Mesodermal cell (in vitro differentiated cells): ENCODE measurements around the gene RECK.

Experiments used
- H3K27ac ChIP-seq: 2 replicates; pipeline ENCODE4 v1.7.0; 2013; ENCODE audit warnings: mild to moderate bottlenecking, low read depth, low read length, moderate library complexity; ENCODE audit not compliant: severe bottlenecking
- H3K36me3 ChIP-seq: 2 replicates; pipeline ENCODE4 v1.7.1; 2013; ENCODE audit warnings: mild to moderate bottlenecking, low read length, moderate library complexity; ENCODE audit not compliant: control insufficient read depth, insufficient read depth
- H3K4me1 ChIP-seq: one replicate; pipeline ENCODE4 v1.7.1; 2013; ENCODE audit warnings: mild to moderate bottlenecking, low read length; ENCODE audit not compliant: insufficient read depth, control insufficient read depth, poor library complexity, severe bottlenecking
- H3K4me3 ChIP-seq: 2 replicates; pipeline ENCODE4 v1.7.0; 2013; ENCODE audit warnings: low read length, control low read depth, mild to moderate bottlenecking; ENCODE audit not compliant: insufficient read depth, poor library complexity, severe bottlenecking; ENCODE audit errors: extremely low read depth
- H3K9me3 ChIP-seq: 2 replicates; pipeline ENCODE4 v1.7.1; 2013; ENCODE audit warnings: mild to moderate bottlenecking, low read length, moderate library complexity; ENCODE audit not compliant: control insufficient read depth
- WGBS, 2 experiments: methylation state at CpG; one replicate each; pipeline ENCODE4 v1.1.5; 2013; ENCODE audit warnings: missing lambda C conversion rate in 2 of 2; ENCODE audit not compliant: insufficient coverage in 2 of 2; 5-methylcytosine and 5-hydroxymethylcytosine counted together

The RECK gene

DNA sequence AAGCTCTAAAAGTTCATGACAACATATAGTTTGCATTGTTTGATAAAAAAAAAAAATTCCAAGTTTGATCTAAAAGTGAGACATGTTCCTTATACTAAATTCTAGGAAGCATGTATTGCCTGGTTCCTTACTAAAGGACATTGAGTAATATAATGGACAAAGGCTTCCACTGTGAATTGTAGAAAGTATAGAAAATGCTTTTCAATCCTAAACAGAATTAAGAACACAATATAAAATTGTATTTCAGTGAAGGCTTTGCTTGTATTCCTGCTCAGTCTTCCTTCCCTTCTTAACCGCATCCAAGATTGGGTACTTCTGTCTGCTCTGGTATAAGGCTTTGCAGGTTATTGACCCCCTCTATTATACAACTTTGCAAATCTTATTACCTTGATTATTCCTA lies 2.4 kb downstream of the RECK start:
- no CpG with 5 or more reads among the region's 1 CpG for WGBS, 2 experiments
- Histone ChIP-seq H3K9me3 (peaks cover 7% of the 10 kb centered on the region), H3K4me3 (peak overlapping the region; percentile 92), H3K36me3 (peaks cover 8% of the 10 kb centered on the region), H3K4me1 (peaks cover 29% of the 10 kb centered on the region), H3K27ac (no peak overlapping the region)

DNA sequence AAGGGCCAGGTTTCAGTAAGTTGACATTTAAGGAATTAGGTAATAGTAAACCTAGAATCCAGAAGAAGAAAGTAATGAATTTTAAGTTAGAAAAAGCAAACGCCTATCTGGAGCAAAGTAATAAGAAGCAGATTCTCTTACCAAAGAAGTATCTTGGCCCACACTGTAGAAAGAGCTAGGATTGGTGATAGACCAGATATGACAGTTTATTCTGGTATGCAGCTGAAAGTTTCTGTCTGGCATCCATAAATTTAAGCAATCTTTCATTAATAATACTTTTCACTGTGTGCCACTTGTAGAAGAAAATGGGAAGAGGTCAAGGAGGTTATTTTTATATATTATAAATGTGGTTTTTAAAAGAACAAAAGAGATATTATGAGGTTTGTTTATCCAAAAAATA lies 3.0 kb downstream of the RECK start:
- peak overlapping the region; percentile 92 for H3K4me3 ChIP-seq
- H3K4me1 ChIP-seq = peaks cover 34% of the 10 kb centered on the region
- no peak overlapping the region for H3K27ac ChIP-seq
- H3K36me3 ChIP-seq = peaks cover 8% of the 10 kb centered on the region
- WGBS, 2 experiments = 80 to 100% methylated on average over 1 of the region's 1 CpG
- peaks cover 7% of the 10 kb centered on the region for H3K9me3 ChIP-seq

DNA sequence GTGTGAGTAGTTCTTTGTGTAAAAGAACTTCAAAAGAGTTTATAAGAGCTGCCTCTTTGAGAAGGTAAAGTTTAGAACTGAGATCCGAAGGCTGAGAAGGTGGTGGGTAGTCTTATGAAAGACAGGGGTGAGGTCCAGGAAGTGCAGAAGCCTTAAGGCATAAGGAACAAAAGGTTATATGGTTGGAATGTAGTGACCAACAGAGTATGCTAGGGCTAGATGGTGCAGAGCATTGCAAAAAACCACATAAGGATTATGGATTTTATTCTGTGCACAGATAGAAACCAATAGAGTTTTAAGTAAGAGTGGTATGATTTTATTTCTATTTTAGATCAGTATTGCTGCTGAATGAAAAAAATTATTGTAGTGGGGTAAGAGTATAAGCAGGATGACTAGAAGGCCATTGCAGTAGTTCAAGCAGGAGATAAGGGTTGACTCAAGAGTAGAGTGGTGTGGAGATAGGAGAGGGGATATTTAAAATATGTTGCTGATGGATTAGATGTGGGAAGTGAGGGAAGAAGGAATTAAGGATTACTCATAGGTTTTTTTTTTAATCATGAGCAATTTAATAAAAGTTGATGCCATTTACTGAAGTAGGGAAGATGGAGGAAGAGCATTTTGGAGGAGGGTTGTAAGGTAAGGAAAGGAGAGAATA lies 3.7 kb downstream of the RECK start:
- H3K27ac ChIP-seq = peak overlapping the region; percentile 59
- no peak overlapping the region for H3K4me3 ChIP-seq
- H3K4me1 ChIP-seq = peaks cover 38% of the 10 kb centered on the region
- 88 to 93% methylated on average over 1 of the region's 1 CpG for WGBS, 2 experiments
- peaks cover 7% of the 10 kb centered on the region for H3K9me3 ChIP-seq
- peaks cover 8% of the 10 kb centered on the region for H3K36me3 ChIP-seq

DNA sequence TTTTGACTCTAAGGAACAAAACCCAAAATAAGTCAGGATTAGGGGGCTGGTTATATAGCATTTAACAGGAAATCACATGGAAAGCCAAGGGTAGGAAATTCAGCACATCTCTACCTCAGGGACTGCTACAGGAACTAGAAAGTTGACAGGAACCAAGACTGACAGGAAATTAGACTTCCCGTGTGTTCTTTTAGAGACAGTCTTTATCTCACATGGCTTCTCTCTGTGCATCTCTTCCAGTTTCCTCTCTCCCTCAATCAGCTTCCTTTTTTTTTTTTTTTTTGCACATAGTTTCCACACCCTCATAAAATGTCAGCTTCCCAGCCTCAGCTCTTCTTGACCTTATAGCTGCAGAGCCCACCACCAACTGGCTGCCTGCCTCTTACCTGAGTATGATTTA lies 4.8 kb downstream of the RECK start:
- Histone ChIP-seq H3K4me3 (no peak overlapping the region), H3K36me3 (peaks cover 8% of the 10 kb centered on the region), H3K9me3 (peaks cover 7% of the 10 kb centered on the region), H3K27ac (peak overlapping the region; percentile 59), H3K4me1 (peaks cover 43% of the 10 kb centered on the region)
- WGBS, 2 experiments = 29 to 33% methylated on average over 1 of the region's 1 CpG

DNA sequence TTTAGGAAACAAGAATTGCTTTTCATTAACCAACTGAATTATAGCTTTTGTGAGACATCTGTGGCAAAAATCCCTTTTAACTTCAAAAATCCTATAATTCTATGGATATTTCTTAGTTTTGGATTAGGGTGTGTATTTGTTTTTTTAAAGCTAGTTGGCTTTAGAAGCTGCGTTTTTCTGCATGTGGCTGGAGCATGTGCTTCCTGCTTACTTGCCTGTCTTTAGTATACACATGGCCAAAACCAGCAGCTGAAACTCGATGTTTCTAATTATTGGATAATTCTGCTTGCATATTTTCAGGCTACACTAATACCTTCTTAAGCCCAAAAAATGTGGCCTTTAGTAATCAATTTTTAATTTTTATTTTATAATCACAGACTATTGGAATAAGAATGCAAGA lies 8.9 kb downstream of the RECK start:
- peaks cover 31% of the 10 kb centered on the region for H3K4me1 ChIP-seq
- H3K9me3 ChIP-seq = peaks cover 7% of the 10 kb centered on the region
- whole genome bisulfite sequencing, 2 experiments = 83% methylated on average over 1 of the region's 2 CpGs; no CpG with 5 or more reads in 1 of the 2 experiments
- no peak overlapping the region for H3K27ac ChIP-seq
- no peak overlapping the region for H3K4me3 ChIP-seq
- H3K36me3 ChIP-seq = peaks cover 22% of the 10 kb centered on the region

DNA sequence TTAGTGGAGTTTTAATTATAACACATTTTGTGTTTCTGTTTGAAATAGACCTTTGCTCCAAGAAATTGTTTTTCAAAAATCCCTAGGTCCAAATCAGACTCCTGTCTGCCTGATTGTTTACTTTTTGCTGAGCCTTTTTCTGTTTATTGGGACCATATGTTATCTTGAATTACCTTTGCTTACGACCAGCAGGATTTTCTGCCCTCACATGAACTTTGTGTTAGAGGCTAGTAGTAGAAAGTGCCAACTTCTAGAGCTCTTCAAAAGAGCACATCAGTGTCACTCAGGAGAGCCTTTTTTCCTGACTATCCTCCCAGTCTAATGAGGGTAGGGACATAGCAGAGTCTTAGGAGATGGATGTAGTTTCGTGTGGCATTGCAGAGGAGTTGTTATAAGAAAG lies 10.2 kb downstream of the RECK start:
- H3K9me3 ChIP-seq = peaks cover 7% of the 10 kb centered on the region
- no peak overlapping the region for H3K4me3 ChIP-seq
- peaks cover 19% of the 10 kb centered on the region for H3K4me1 ChIP-seq
- peaks cover 31% of the 10 kb centered on the region for H3K36me3 ChIP-seq
- no peak overlapping the region for H3K27ac ChIP-seq
- no CpG with 5 or more reads among the region's 2 CpGs for WGBS, 2 experiments

DNA sequence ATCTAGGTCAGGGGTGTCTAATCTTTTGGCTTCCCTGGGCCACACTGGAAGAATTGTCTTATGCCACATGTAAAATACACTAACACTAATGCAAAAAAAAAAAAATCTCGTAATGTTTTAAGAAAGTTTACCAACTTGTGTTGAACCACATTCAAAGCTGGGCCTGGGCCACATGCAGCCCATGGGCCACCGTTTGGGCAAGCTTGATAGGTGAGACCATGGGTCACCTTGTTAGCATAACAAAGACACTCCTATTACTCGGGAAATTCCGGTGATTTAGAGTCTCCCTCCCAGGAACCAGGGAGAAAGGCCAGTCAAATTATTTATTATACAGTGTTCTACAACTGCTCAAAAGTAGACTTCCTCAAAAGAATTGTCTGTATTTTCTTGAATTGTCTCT lies 12.7 kb downstream of the RECK start:
- Histone ChIP-seq H3K4me3 (no peak overlapping the region), H3K36me3 (peaks cover 29% of the 10 kb centered on the region), H3K4me1 (peaks cover 27% of the 10 kb centered on the region), H3K9me3 (no peaks in the 10 kb centered on the region), H3K27ac (no peak overlapping the region)
- WGBS, 2 experiments = 58 to 100% methylated on average over 1 to 2 of the region's 4 CpGs

DNA sequence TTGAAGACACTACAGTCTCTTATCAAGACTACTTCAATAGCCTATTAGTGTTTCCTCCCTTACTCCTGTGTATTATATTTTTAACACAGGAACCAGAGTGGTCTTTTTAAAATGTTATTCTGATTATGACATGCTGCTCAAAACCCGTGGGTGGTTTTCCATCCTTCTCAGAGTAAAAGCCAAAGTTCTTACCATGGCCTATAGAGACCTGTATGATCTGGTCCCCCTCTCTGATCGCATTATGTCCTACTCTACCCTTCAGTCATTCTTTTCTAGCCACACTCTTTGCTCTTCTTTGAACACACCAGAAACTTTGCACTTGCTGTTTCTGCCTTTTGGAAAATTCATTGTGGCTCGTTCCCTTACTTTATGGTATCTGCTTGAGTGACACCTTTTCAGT lies 13.8 kb downstream of the RECK start:
- Histone ChIP-seq H3K27ac (no peak overlapping the region), H3K4me1 (peaks cover 24% of the 10 kb centered on the region), H3K9me3 (no peaks in the 10 kb centered on the region), H3K36me3 (peaks cover 29% of the 10 kb centered on the region), H3K4me3 (no peak overlapping the region)
- WGBS, 2 experiments = 95 to 100% methylated on average over 1 to 3 of the region's 3 CpGs

DNA sequence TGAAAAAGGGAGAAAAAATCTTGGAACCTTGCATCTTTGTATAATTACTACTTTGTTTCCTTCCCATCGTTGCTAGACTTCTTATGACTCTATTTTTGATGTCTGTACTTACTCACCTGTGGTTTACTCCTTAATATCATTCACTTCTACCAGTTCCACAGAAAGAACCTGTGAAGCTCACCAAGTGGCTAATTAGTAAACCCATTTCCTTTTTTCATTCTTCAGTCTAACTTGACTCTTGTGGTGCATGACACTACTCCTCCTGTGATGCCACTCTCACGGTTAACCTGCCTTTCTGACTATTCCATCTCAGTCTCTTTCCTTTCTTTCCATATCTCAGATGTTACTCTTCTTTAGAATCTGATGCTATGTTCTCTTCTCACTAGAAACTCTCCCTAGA lies 14.6 kb downstream of the RECK start:
- H3K36me3 ChIP-seq = peaks cover 29% of the 10 kb centered on the region
- WGBS, 2 experiments = 93 to 100% methylated on average over 2 of the region's 2 CpGs
- H3K27ac ChIP-seq = no peak overlapping the region
- no peak overlapping the region for H3K4me3 ChIP-seq
- peaks cover 27% of the 10 kb centered on the region for H3K4me1 ChIP-seq
- H3K9me3 ChIP-seq = no peaks in the 10 kb centered on the region

DNA sequence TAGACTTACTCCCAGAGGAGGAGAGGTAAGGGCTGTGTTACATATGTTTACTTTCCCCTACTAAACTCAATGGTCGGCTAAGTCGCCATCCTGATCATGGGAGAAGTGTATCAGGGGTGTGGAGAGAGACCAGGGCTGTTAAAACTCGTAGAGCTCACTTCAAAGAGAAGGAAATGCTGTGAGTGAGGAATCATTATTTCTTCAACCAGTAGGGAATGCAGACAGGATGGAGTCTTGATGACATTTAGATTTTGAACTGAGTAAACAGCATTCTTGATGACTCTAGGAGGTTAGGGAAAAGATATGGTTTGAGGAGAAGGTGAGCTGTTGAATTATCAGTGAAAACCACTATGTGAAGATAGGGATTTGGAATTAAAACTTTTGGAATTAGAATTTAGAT lies 17.3 kb downstream of the RECK start:
- peaks cover 21% of the 10 kb centered on the region for H3K4me1 ChIP-seq
- WGBS, 2 experiments = 0 to 25% methylated on average over 1 to 3 of the region's 3 CpGs
- H3K9me3 ChIP-seq = no peaks in the 10 kb centered on the region
- no peak overlapping the region for H3K4me3 ChIP-seq
- H3K36me3 ChIP-seq = peaks cover 36% of the 10 kb centered on the region
- H3K27ac ChIP-seq = peak overlapping the region; percentile 52

DNA sequence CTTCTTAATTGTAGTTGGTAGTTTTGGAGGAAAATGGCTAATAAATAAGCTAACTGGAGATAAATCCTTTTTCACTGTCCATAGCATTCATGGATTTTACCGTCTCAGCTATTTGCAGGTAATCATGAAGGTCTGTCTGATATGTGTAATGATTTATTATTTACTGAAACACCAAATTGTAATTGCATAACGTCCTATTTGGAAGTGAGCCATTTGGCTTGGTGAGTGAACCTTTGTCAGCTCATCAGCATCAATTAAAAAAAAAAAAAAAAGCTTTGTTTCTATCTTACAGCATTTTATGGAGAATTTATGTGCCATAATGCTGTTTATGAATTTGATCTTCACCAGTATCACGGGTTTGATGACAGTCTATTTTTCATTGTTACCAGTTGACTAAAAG lies 20.2 kb downstream of the RECK start:
- H3K36me3 ChIP-seq = peaks cover 47% of the 10 kb centered on the region
- peaks cover 21% of the 10 kb centered on the region for H3K4me1 ChIP-seq
- WGBS, 2 experiments = no CpG with 5 or more reads among the region's 3 CpGs

More for the DNA sequence above, 20.2 kb downstream of the RECK start:
- no peaks in the 10 kb centered on the region for H3K9me3 ChIP-seq
- H3K4me3 ChIP-seq = no peak overlapping the region
- H3K27ac ChIP-seq = no peak overlapping the region
